Osteocyte (in vitro differentiated cells): ENCODE data around the gene HMGXB3. TPM values are rescaled to one million over a fixed set of nuclear protein-coding genes. Genes with fewer than 3 reads are reported as not detected.

Experiments used
- DNase-seq: peaks from one replicate; pipeline ENCODE4 v3.0.0; 2021; ENCODE audit warnings: mixed read lengths; ENCODE audit not compliant: unreplicated experiment; ENCODE audit errors: extremely low spot score
- H3K27ac Mint-ChIP-seq: one replicate; pipeline ENCODE4 v1.8.0; 2021; ENCODE audit warnings: mild to moderate bottlenecking, mixed read lengths; ENCODE audit not compliant: unreplicated experiment
- H3K27me3 Mint-ChIP-seq: one replicate; pipeline ENCODE4 v1.8.0; 2021; ENCODE audit warnings: mixed read lengths; ENCODE audit not compliant: unreplicated experiment
- H3K36me3 Mint-ChIP-seq: one replicate; pipeline ENCODE4 v1.8.0; 2021; ENCODE audit warnings: mixed read lengths; ENCODE audit not compliant: unreplicated experiment
- H3K4me1 Mint-ChIP-seq: one replicate; pipeline ENCODE4 v1.8.0; 2021; ENCODE audit warnings: mixed read lengths; ENCODE audit not compliant: unreplicated experiment
- H3K4me3 Mint-ChIP-seq: one replicate; pipeline ENCODE4 v1.8.0; 2021; ENCODE audit warnings: mild to moderate bottlenecking, moderate library complexity, mixed read lengths; ENCODE audit not compliant: unreplicated experiment
- H3K9me3 Mint-ChIP-seq: one replicate; pipeline ENCODE4 v1.8.0; 2021; ENCODE audit warnings: mixed read lengths; ENCODE audit not compliant: unreplicated experiment
- CTCF ChIP-seq: fragments of 200-600 bp; sonication (generic); IDR thresholded peaks from 2 replicates; pipeline ENCODE4 v1.5.0; 2021; ENCODE audit warnings: antibody characterized with exemption, mild to moderate bottlenecking, moderate library complexity
- total RNA-seq: library from RNA; stranded (reverse); gene quantifications from 2 replicates; pipeline ENCODE4 v1.2.1, GENCODE V29; 2021

The HMGXB3 gene
- total RNA-seq, 1 donor from 2014 or later = 58.6 TPM

- no peak for DNase-seq
- no peaks in the 10 kb centered on the region for H3K27me3 Mint-ChIP-seq
- TF ChIP-seq CTCF = no peak
- H3K9me3 Mint-ChIP-seq = no peaks in the 10 kb centered on the region
- H3K27ac Mint-ChIP-seq = no peak overlapping the region
- H3K36me3 Mint-ChIP-seq = peaks cover 30% of the 10 kb centered on the region
- peaks cover 30% of the 10 kb centered on the region for H3K4me1 Mint-ChIP-seq
- H3K4me3 Mint-ChIP-seq = no peak overlapping the region
Observed at GRCh38 chr5:150055326-150056074, 55.0 kb downstream of the HMGXB3 start.

GRCh38 chr5:150056075-150056443 is 55.5 kb downstream of the HMGXB3 start:
- no peak overlapping the region for H3K27ac Mint-ChIP-seq
- H3K36me3 Mint-ChIP-seq = peaks cover 25% of the 10 kb centered on the region
- peaks cover 30% of the 10 kb centered on the region for H3K4me1 Mint-ChIP-seq
- no peak for TF ChIP-seq CTCF
- H3K27me3 Mint-ChIP-seq = no peaks in the 10 kb centered on the region
- H3K4me3 Mint-ChIP-seq = no peak overlapping the region
- DNase-seq = no peak
- H3K9me3 Mint-ChIP-seq = no peaks in the 10 kb centered on the region

DNA sequence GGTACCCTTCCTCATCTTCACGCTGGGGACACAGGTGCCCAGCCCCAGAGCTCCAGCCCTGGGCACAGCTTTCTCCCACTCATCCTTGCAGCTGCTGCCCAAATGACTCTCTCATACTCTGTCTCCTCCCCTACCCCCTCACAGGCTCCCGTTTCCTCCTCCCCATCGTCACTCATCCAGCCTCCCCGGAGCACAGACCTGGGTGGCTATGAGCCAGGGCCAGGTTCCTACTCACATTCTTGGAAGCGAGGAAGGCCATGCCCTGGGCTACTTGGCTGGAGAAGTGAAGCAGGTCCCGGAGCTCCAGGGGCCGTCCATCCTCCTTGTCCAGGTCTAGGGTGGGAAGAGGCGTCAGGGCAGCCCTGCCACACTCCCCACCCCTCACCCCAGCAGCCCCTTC is 56.5 kb downstream of the HMGXB3 start:
- Mint-ChIP-seq H3K4me3 (no peak overlapping the region), H3K27me3 (no peaks in the 10 kb centered on the region), H3K9me3 (no peaks in the 10 kb centered on the region), H3K4me1 (peaks cover 29% of the 10 kb centered on the region), H3K36me3 (peaks cover 15% of the 10 kb centered on the region), H3K27ac (no peak overlapping the region)
- no peak for DNase-seq
- TF ChIP-seq CTCF = no peak

GRCh38 chr5:150057511-150057910 is 57.0 kb downstream of the HMGXB3 start:
- TF ChIP-seq CTCF = no peak
- Mint-ChIP-seq H3K27ac (peak overlapping the region; percentile 3), H3K4me1 (peaks cover 24% of the 10 kb centered on the region), H3K27me3 (no peaks in the 10 kb centered on the region), H3K4me3 (no peak overlapping the region), H3K9me3 (no peaks in the 10 kb centered on the region), H3K36me3 (peaks cover 12% of the 10 kb centered on the region)
- no peak for DNase-seq

DNA sequence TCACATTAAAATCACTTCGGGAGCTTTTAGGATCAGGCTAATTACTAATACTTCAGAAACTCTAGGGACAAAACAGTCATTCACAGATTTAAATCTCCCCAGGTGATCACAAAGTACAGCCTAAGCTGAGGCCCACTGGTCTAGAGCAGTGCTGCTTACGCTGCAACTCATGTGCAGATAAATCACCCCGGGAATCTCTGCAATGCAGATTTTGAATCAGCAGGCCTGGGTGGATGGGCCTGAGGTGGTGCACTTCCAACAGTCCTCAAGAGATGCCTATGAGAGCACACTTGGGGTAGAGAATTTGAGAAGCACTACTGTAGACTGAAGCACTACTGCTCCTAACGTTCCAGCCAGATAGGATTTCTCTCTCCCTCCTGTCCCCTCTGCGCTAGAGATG is 57.5 kb downstream of the HMGXB3 start:
- Mint-ChIP-seq H3K27me3 (no peaks in the 10 kb centered on the region), H3K4me3 (no peak overlapping the region), H3K9me3 (no peaks in the 10 kb centered on the region), H3K36me3 (peaks cover 12% of the 10 kb centered on the region), H3K4me1 (peaks cover 19% of the 10 kb centered on the region), H3K27ac (peak overlapping the region; percentile 3)
- no peak for DNase-seq
- no peak for TF ChIP-seq CTCF
